SK-N-SH treated with all-trans-retinoic acid at 6 μM for 48 hours (cell line): ENCODE measurements around the gene KLHL29.

Experiments used
- ISL1 ChIP-seq: fragments of 250-450 bp; sonication (Bioruptor Pico); IDR thresholded peaks from 2 replicates; pipeline ENCODE4 v2.1.2; 2022; ENCODE audit warnings: mild to moderate bottlenecking, moderate library complexity
- TOX ChIP-seq: fragments of 250-450 bp; sonication (Bioruptor Pico); IDR thresholded peaks from 2 replicates; pipeline ENCODE4 v1.8.0; 2021; ENCODE audit warnings: mild to moderate bottlenecking, moderate library complexity, borderline replicate concordance

DNA sequence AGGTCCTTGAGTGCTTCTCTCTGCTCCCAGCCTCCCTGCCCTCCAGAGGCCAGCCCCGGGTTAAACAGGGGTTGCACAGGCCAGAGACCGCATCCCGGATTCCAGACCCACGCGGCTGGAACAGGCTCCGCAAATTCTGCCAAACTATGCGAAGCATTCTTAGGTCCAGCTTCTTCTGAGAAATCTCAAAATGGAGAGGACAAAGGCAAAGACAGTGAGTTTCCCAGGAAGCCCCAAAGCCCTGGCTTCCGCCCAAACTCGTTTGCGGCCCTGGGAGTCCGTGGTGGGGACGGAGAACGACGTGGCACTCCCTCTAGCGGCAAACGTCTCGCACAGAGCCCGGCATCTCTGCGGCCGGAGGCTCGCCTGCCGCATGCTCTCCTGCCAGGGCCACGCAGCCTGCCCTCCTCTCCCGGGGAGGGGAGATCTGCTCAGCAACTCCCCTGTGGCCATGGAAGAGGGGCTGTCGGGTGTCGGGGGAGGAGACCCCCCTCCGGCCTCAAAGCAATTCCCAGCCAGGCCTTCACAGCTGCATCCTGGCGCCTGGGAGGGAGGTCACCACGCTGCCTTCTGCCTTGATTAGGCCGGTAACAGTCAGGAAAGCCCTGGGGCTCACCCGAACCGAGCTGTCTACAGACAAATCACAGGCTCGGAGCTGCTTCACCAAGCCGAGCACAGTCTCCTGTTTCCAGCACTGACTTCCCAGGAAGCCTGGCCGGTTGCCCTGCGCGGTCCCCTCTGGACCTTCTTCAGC lies 33.4 kb upstream of the KLHL29 start:
- TF ChIP-seq ISL1 (CRISPR knock-in tag): no peak
- no peak for TF ChIP-seq TOX (CRISPR knock-in tag)
